IMR-90 (cell line): ENCODE measurements around the gene MGLL. TPM values are rescaled to one million over a fixed set of nuclear protein-coding genes. Genes with fewer than 3 reads are reported as not detected.
A peak's percentile ranks its signal among the peaks of the same experiment; 100 is the strongest.

Experiments
- ATAC-seq: fragments of 200-7000 bp; cut with Tn5 transposase; 2 replicates; pipeline ENCODE4 v1.9.1; 2020; ENCODE audit warnings: low read depth, mild to moderate bottlenecking, moderate library complexity
- BruUV-seq: library from RNA; stranded (reverse); fragments of 400-500 nt; replicated peaks from 2 replicates; lab custom pipeline; 2021; lab: Mats Ljungman, UMichigan
- CTCF ChIA-PET: fragments of 300-600 bp; formaldehyde crosslinking; extraction: SDS; loops from one replicate; lab custom pipeline; 2021; ENCODE audit warnings: antibody characterized with exemption; lab: Yijun Ruan, JAX
- POLR2A ChIA-PET: fragments of 300-600 bp; sonication (Branson Sonifier 250); formaldehyde crosslinking; loops from one replicate; lab custom pipeline; 2022; ENCODE audit warnings: antibody characterized with exemption; ENCODE audit not compliant: unreplicated experiment; lab: Charles Lee
- DNase-seq: peaks from one replicate; pipeline ENCODE4 v3.0.0; 2013
- H2AFZ ChIP-seq: replicated peaks from 2 replicates; pipeline ENCODE3; 2013; ENCODE audit warnings: low read length, mild to moderate bottlenecking; ENCODE audit not compliant: poor library complexity
- H2AK5ac ChIP-seq: 2 replicates; pipeline ENCODE4 v1.6.1; 2013; ENCODE audit warnings: low read depth, low read length, inconsistent platforms
- H2AK9ac ChIP-seq: replicated peaks from 2 replicates; pipeline ENCODE3; 2013; ENCODE audit warnings: mild to moderate bottlenecking, low read depth, low read length, moderate library complexity; ENCODE audit not compliant: poor library complexity
- H2BK120ac ChIP-seq: 2 replicates; pipeline ENCODE4 v1.6.1; 2013; ENCODE audit warnings: low read depth, low read length, inconsistent platforms
- H2BK15ac ChIP-seq: 3 replicates; pipeline ENCODE4 v1.6.1; 2013; ENCODE audit warnings: low read depth, low read length, inconsistent platforms
- H2BK20ac ChIP-seq: 2 replicates; pipeline ENCODE4 v1.6.1; 2013; ENCODE audit warnings: low read depth, mild to moderate bottlenecking, inconsistent platforms, low read length, moderate library complexity
- H2BK5ac ChIP-seq: 2 replicates; pipeline ENCODE4 v1.6.1; 2013; ENCODE audit warnings: mild to moderate bottlenecking, low read depth, low read length, inconsistent platforms; ENCODE audit not compliant: poor library complexity, severe bottlenecking
- H3K14ac ChIP-seq: replicated peaks from 2 replicates; pipeline ENCODE4 v1.6.1; 2013; ENCODE audit warnings: low read depth, low read length, inconsistent platforms
- H3K18ac ChIP-seq: 2 replicates; pipeline ENCODE4 v1.6.1; 2013; ENCODE audit warnings: low read depth, low read length, control low read depth
- H3K23ac ChIP-seq: 2 replicates; pipeline ENCODE4 v1.6.1; 2013; ENCODE audit warnings: low read depth, low read length, inconsistent platforms
- H3K27ac ChIP-seq: 2 replicates; pipeline ENCODE4 v1.5.1; 2013; ENCODE audit warnings: mild to moderate bottlenecking, control low read depth, low read length; ENCODE audit not compliant: insufficient read depth
- H3K27me3 ChIP-seq: 2 replicates; pipeline ENCODE4 v1.6.1; 2013; ENCODE audit warnings: low read length; ENCODE audit not compliant: control insufficient read depth, insufficient read depth
- H3K36me3 ChIP-seq: 2 replicates; pipeline ENCODE4 v1.6.1; 2013; ENCODE audit warnings: low read length, mixed read lengths; ENCODE audit not compliant: control insufficient read depth, insufficient read depth
- H3K4ac ChIP-seq: 2 replicates; pipeline ENCODE4 v1.6.1; 2013; ENCODE audit warnings: low read depth, low read length, inconsistent platforms
- H3K4me1 ChIP-seq: 2 replicates; pipeline ENCODE4 v1.6.1; 2013; ENCODE audit warnings: low read length, mixed read lengths; ENCODE audit not compliant: control insufficient read depth, insufficient read depth
- H3K4me2 ChIP-seq: 2 replicates; pipeline ENCODE4 v1.6.1; 2013; ENCODE audit warnings: low read depth, mild to moderate bottlenecking, control low read depth, low read length, moderate library complexity
- H3K4me3 ChIP-seq: 2 replicates; pipeline ENCODE4 v1.5.1; 2013; ENCODE audit warnings: low read depth, mild to moderate bottlenecking, control low read depth, low read length, moderate library complexity; ENCODE audit not compliant: insufficient read depth
- H3K56ac ChIP-seq: 2 replicates; pipeline ENCODE4 v1.6.1; 2013; ENCODE audit warnings: low read length, inconsistent platforms; ENCODE audit not compliant: insufficient read depth; ENCODE audit errors: extremely low read depth
- H3K79me1 ChIP-seq, 2 experiments: 2 replicates each; pipeline ENCODE4 v1.6.1; 2013; ENCODE audit warnings: low read length in 2 of 2, inconsistent platforms in 1 of 2, low read depth in 1 of 2
- H3K9ac ChIP-seq: 2 replicates; pipeline ENCODE4 v1.6.1; 2013; ENCODE audit warnings: low read depth, low read length, control low read depth
- H3K9me1 ChIP-seq: 2 replicates; pipeline ENCODE4 v1.6.1; 2013; ENCODE audit warnings: low read length, inconsistent platforms; ENCODE audit not compliant: insufficient read depth
- H3K9me3 ChIP-seq: 2 replicates; pipeline ENCODE4 v1.6.1; 2013; ENCODE audit warnings: low read length; ENCODE audit not compliant: control insufficient read depth, insufficient read depth
- H4K20me1 ChIP-seq: 2 replicates; pipeline ENCODE4 v1.6.1; 2013; ENCODE audit warnings: low read length, inconsistent platforms; ENCODE audit not compliant: insufficient read depth
- H4K5ac ChIP-seq: 2 replicates; pipeline ENCODE4 v1.6.1; 2013; ENCODE audit warnings: mild to moderate bottlenecking, low read depth, low read length, control low read depth
- H4K8ac ChIP-seq, 2 experiments: 2 replicates each; pipeline ENCODE4 v1.6.1; 2013; ENCODE audit warnings: low read depth in 2 of 2, low read length in 2 of 2, control low read depth in 1 of 2, inconsistent platforms in 1 of 2
- H4K91ac ChIP-seq: 2 replicates; pipeline ENCODE4 v1.6.1; 2013; ENCODE audit warnings: low read depth, low read length, inconsistent platforms; ENCODE audit not compliant: insufficient read depth
- CEBPB ChIP-seq: IDR thresholded peaks from 2 replicates; pipeline ENCODE4 v1.6.1; 2012; ENCODE audit warnings: low read depth, low read length, improper control_type of control experiment
- ELK1 ChIP-seq: fragments of 150-350 bp; IDR thresholded peaks from 2 replicates; pipeline ENCODE4 v1.6.1; 2016; ENCODE audit warnings: low read depth, mild to moderate bottlenecking, low read length, moderate library complexity, borderline replicate concordance
- FOS ChIP-seq: fragments of 150-350 bp; IDR thresholded peaks from 2 replicates; pipeline ENCODE4 v1.6.1; 2016; ENCODE audit warnings: low read depth, low read length
- MAFK ChIP-seq: IDR thresholded peaks from 2 replicates; pipeline ENCODE4 v1.6.1; 2012; ENCODE audit warnings: low read depth, low read length, improper control_type of control experiment
- RAD21 ChIP-seq: IDR thresholded peaks from 2 replicates; pipeline ENCODE4 v1.6.1; 2012; ENCODE audit warnings: low read length, improper control_type of control experiment
- WGBS, 2 experiments: methylation state at CpG; one replicate each; pipeline versions ENCODE4 v1.1.5 to v1.1.7; 2013; ENCODE audit warnings: missing lambda C conversion rate in 2 of 2; ENCODE audit not compliant: insufficient read length in 1 of 2; ENCODE audit errors: extremely low coverage in 2 of 2; 5-methylcytosine and 5-hydroxymethylcytosine counted together
- dilution Hi-C: fragments of 300-500 bp; cut with HindIII; formaldehyde crosslinking; loops from one replicate; pipeline ENCODE4 v1.14.3; 2018; ENCODE audit warnings: low sequenced_read_pairs; ENCODE audit not compliant: unreplicated experiment
- in situ Hi-C: fragments of 300-500 bp; cut with MboI; formaldehyde crosslinking; loops from 3 replicates; pipeline ENCODE4 v1.14.3; 2019; ENCODE audit warnings: low sequenced_read_pairs, inconsistent platforms, mixed read lengths
- intact Hi-C: fragments of 100-400 bp; cut with micrococcal nuclease; formaldehyde crosslinking; loops from 2 replicates; pipeline ENCODE4 v1.10.0; 2022
- polyA plus RNA-seq, 3 experiments: library from polyadenylated mRNA; depleted of rRNA; stranded (reverse); fragments of >200 nt; gene quantifications; 2 replicates each; pipeline ENCODE4 v1.2.3, GENCODE V29; 2012; ENCODE audit warnings: low replicate concordance in 1 of 3
- total RNA-seq: library from RNA; depleted of rRNA; stranded (reverse); fragments of >200 nt; gene quantifications from 2 replicates; pipeline ENCODE4 v1.2.3, GENCODE V29; 2012

The MGLL gene
- total and polyA plus RNA-seq, 2 of the 4 experiments (the other 2 are of a cell fraction), result 23.7 to 60.6 TPM

GRCh38 chr3:127714125-127714571 lies 108.2 kb downstream of the MGLL start:
- H2AFZ ChIP-seq, result no peak overlapping the region
- no peak overlapping the region for H3K18ac ChIP-seq
- dilution Hi-C loops, result no loop called here
- no peak overlapping the region for H3K9ac ChIP-seq
- intact Hi-C loops, result no loop called here
- H3K27me3 ChIP-seq, result no peaks in the 10 kb centered on the region
- in situ Hi-C loops, result no loop called here
- no peak overlapping the region for H3K4me3 ChIP-seq
- H3K4ac ChIP-seq, result no peak overlapping the region
- no peak overlapping the region for H3K4me2 ChIP-seq
- no peak overlapping the region for H3K56ac ChIP-seq
- no peak overlapping the region for H4K91ac ChIP-seq
- ChIA-PET CTCF (no interaction called here), POLR2A (no interaction called here)
- H3K9me1 ChIP-seq, result peaks cover 15% of the 10 kb centered on the region
- WGBS, 2 experiments, result 91% methylated on average over 4 of the region's 10 CpGs; no CpG with 5 or more reads in 1 of the 2 experiments
- no peak overlapping the region for H2AK5ac ChIP-seq
- H4K20me1 ChIP-seq, result no peaks in the 10 kb centered on the region
- H2BK120ac ChIP-seq, result no peak overlapping the region
- peak overlapping the region; percentile 44 for H2AK9ac ChIP-seq
- H2BK15ac ChIP-seq, result no peak overlapping the region
- H4K8ac ChIP-seq, result no peak overlapping the region
- BruUV-seq, result no TSS peak
- H3K79me1 ChIP-seq, result peaks cover 10 to 57% of the 10 kb centered on the region in 2 experiments; a peak in 3 of 4 replicates
- H3K27ac ChIP-seq, result no peak overlapping the region
- H4K5ac ChIP-seq, result no peak overlapping the region
- H3K4me1 ChIP-seq, result peaks cover 5% of the 10 kb centered on the region; the same call in 1 of the 2 replicates
- TF ChIP-seq ELK1 (no peak), CEBPB (no peak), RAD21 (no peak), MAFK (no peak), FOS (no peak)
- peaks cover 13% of the 10 kb centered on the region for H3K36me3 ChIP-seq
- H2BK5ac ChIP-seq, result no peak overlapping the region
- H3K23ac ChIP-seq, result no peak overlapping the region; the same call in 1 of the 2 replicates
- ATAC-seq (no peak), DNase-seq (no peak)
- no peak overlapping the region for H2BK20ac ChIP-seq
- H3K14ac ChIP-seq, result no peak overlapping the region
- H3K9me3 ChIP-seq, result no peaks in the 10 kb centered on the region
